Stimulated activated CD4-positive, alpha-beta T cell treated with anti-CD3 and anti-CD28 coated beads, Interleukin-4, amount 100 ng/mL, for 48 hours (primary cell): ENCODE results near the gene PTH2.

ENCODE experiments used
- DNase-seq, 2 donors: peaks; one replicate each; pipeline ENCODE4 v3.0.0-alpha.2; 2020; ENCODE audit warnings: low read depth in 2 of 2

Gene PTH2

DNA sequence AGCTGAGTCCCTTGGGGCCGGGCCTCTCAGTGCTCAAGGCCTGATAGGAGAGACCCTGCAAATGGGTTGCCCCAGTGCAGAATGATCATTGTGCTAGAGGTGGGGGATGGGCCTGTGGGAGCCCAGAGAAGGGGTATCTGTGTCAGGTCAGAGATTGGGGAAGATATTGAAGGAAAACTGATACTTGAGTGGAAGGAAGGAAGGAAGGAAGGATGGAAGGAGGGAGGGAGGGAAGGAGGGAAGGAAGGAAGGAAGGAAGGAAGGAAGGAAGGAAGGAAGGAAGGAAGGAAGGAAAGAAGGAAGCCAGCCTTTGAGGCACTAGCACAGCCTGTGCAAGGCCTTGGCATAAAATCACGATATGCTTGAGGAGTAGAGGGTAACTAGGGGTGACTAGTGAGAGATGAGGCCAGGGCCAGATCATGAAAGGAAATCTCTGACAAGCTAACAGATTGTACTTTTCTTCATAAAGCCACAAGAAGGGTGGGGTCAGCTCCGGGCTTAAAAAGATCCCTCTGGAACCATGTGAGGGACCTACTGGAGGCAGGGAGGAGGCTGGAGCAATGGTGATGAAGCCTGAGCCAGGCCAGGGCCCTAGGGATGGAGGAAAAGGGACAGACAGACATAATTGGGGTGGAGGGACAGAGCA lies 11.4 kb downstream of the PTH2 start:
- no peak for DNase-seq

GRCh38 chr19:49409441-49410029 lies 13.7 kb downstream of the PTH2 start:
- DNase-seq: no peak

DNA sequence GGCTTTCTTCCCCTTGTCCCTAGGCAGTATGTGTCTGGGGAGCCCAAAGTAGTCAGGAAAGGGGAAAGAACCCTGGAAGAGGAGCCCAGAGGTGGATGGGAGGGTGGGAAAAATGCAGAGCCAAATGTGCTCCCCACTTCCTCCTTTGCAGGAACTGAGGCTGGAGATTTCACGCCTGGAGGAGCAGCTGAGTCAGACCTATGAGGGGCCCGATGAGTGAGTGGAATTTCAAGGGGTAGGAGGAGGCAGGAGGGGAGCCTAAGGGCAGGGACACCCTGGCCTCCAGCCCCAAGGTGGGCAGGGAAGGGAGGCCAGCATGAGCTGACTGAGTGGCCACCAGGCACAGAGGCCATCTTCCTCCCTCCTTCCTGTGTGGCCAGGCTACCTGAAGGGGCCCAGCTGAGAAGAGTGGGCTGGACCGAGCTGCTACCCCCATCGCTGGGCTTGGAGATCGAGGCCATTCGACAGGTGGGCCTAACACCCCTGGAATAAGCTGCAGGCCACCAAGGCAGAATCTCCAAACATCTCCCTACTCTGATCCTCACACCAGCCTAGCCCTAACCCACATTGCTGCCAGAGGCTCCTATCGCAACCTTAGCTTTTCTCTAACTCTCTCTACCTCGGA lies 14.3 kb downstream of the PTH2 start:
- DNase-seq: no peak

- no peak for DNase-seq
Observed at GRCh38 chr19:49407482-49408015, 15.7 kb downstream of the PTH2 start.

DNA sequence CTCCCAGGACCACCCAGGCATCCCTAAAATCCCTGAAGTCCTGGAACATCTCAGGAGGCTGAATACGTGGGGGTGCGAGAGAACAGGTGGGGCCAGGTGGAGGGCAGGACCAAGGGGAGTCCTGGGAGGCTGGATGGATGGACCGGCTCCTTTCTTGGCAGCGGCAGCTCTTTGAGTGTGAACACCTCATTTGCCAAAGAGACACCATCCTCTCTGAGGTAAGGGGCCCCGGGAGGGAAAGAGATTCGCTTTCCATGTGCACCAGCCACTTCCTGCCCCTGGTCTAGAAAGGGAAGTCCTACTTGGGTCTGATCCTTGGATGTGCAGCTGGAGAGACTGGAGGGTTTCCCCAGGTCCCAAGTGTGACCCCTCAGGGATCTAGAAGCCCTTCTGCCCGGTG lies 16.2 kb downstream of the PTH2 start:
- DNase-seq: no peak

- DNase-seq: no peak
Observed at GRCh38 chr19:49403404-49404187, 19.6 kb downstream of the PTH2 start.

DNA sequence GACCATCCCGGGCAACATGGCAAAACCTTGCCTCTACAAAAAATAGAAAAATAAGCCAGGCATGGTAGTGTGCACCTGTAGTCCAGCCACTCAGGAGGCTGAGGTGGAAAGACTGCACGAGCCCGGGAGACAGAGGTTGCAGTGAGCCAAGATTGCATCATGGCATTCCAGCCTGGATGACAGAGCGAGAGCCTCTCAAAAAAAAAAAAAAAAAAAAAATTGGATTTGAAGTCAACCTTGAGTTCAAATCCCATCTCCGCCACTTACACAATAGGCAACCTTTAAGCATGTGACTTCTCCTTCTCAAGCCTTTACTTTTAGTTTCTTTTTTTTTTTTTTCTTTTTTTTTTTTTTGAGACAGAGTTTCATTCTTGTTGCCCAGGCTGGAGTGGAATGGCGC lies 23.2 kb downstream of the PTH2 start:
- no peak for DNase-seq

- no peak for DNase-seq
Observed at GRCh38 chr19:49398931-49399330, 24.3 kb downstream of the PTH2 start.

DNA sequence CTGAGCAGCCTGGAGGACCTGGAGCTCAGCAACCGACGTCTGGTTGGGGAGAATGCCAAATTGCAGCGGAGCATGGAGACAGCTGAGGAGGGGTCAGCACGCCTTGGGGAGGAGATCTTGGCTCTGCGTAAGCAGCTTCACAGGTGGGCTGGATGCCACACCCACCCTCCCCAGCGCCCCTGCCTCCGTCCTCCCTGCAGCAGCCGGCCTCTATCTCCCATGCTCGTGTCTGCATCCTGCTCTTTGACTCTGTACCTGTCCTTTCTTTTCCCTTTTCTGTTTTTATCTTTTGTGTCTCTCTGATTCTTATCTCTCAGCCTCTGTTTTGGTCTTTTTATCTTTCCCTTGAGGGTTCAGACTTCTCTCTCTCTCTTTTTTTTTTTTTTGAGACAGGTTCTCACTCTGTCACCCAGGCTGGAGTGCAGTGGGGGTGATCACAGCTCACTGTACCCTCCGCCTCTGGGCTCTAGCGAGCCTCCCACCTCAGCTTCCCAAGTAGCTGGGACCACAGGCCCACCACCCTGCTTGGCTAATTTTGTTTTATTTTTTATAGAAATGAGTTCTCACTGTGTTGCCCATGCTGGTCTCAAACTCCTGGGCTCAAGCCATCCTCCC lies 25.1 kb downstream of the PTH2 start:
- no peak for DNase-seq

DNA sequence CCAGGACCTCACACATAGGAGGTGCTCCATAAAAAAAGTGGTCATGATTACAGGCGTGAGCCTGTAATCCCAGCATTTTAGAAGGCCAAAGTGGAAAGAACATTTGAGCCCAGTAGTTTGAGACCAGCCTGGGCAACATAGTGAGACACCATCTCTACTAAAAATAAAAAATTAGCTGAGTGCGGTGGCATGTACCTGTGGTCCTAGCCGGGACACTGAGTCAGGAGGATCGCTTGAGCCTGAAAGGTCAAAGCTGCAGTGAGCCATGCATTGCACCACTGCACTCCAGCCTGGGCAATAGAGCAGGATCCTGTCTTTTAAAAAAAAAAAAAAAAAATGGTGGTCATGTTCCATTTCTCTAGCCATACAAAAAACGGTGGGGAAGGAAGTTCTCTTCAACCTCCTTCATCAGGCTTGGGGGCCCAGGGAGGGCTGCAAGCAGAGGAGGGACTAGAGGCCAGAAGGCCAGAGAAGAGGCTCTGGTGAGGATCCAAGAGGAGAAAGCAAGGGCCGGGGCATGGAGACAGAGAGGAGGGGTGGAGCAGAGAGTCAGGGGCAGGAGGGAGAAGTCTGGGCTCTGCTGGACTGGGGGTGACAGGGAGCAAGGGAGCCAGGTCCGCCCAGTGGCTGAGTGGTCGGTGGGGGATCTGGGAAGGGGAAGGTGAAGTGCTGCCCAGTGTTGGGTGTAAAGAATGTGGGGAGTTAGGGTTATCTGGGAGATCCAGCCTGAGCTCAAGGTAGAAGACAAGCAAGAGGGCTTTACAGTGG lies 26.3 kb downstream of the PTH2 start:
- no peak for DNase-seq

DNA sequence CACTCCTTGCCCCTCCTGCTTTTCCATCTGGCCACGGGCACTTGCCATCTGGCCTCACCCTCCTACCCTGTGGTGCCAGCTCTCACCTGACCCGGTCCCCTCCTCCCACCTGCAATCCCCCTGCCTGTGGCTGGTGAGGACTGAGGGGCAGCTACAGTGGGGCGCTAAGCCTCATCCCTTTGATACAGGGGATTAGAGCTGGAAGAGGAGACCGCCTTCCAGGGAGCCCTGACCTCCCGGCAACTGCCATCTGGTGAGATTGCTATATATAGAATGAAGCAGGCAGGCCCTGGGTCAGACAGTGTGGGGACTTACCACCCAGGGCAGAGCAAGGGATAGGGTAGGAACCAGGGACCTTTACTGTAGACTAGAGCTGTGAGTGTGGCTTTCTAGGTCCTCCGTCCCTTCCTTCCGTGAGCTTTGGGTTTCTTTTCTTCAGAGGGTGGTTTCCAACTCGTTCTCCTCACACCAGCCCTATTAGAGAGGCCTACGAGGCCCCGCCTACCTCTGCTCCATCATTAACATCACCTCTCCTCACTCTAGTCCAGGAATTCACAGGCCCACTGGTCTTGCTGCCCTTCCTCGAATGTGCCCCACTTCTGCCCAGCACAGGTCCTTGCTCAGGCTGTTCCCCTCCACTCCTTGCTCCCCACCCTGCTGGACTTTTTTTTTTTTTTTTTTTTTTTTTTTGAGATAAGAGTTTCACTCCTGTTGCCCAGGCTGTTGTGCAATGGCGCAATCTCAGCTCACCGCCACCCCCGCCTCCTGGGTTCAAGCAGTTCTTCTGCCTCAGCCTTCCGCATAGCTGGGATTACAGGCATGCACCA lies 27.4 kb downstream of the PTH2 start:
- no peak for DNase-seq

GRCh38 chr19:49393881-49394280 lies 29.4 kb downstream of the PTH2 start:
- DNase-seq: no peak

GRCh38 chr19:49391581-49392399 lies 31.5 kb downstream of the PTH2 start:
- peak; percentile 67 to 71 for DNase-seq

GRCh38 chr19:49390929-49391359 lies 32.3 kb downstream of the PTH2 start:
- no peak for DNase-seq

- no peak for DNase-seq
Observed at GRCh38 chr19:49390131-49390928, 32.9 kb downstream of the PTH2 start.

GRCh38 chr19:49389406-49389805 lies 33.8 kb downstream of the PTH2 start:
- no peak for DNase-seq

DNA sequence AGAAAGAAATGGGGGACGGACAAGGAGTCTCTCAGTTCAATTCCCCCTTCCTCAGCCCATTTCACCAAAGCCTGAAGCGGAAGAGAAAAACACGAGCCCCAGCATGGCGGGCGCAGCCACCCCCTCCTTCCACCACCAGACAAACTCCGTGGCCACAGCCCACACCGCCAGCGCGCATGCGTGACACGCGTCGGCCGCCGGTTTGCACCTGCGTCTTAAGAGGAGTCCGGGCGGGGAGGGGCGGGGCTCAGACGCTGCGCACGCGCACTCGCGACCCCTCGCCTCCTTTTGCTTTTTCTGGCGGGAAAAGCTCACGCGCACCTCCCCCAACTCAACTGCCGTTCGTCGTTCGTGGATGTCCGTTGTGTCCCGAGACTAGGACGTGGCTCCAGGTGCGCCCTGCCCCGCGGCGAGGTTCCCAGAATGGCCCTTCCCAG lies 35.3 kb downstream of the PTH2 start, which contains the start of gene KASH5:
Gene KASH5, plus strand, starts transcription at position 314 of the 437 bp plus-strand sequence. CDS start 2,635 bp downstream, outside the sequence.
- DNase-seq: peak; percentile 69 to 91

DNA sequence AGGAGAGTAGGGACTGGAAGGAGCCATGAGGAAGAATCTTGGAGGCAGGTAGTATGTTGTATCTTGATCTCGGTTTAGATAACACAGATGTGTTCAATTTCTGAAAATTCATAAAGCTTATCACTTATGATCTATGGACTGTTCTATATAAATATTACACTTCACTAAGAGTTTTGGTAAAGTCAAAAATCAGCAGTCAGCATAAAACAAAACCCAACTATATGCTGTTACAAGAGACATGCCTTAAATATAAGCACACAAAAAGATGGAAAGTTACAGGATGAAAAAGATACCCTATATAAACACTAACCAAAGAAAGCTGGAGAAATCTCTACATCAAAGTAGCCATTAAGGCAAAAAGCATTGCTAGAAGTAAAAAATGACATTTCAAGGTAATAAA lies 39.6 kb downstream of the PTH2 start:
- DNase-seq: no peak
